HL-60 (cell line): ENCODE results near the gene HPS3.

Experiments used
- GABPA ChIP-seq: IDR thresholded peaks from 2 replicates; pipeline ENCODE4 v1.6.1; 2012; ENCODE audit warnings: low read depth
- POLR2AphosphoS5 ChIP-seq: IDR thresholded peaks from 2 replicates; pipeline ENCODE4 v1.6.1; 2012; ENCODE audit warnings: low read depth
- TF ChIP-seq, protein P1 (sequence below): IDR thresholded peaks from one replicate; pipeline ENCODE4 v1.5.1; 2011; ENCODE audit warnings: low read length, control low read depth, inconsistent platforms; ENCODE audit not compliant: insufficient read depth
- TF ChIP-seq, protein P2 (sequence below): IDR thresholded peaks from 2 replicates; pipeline ENCODE4 v1.6.1; 2012; ENCODE audit warnings: low read depth; ENCODE audit not compliant: insufficient replicate concordance

DNA sequence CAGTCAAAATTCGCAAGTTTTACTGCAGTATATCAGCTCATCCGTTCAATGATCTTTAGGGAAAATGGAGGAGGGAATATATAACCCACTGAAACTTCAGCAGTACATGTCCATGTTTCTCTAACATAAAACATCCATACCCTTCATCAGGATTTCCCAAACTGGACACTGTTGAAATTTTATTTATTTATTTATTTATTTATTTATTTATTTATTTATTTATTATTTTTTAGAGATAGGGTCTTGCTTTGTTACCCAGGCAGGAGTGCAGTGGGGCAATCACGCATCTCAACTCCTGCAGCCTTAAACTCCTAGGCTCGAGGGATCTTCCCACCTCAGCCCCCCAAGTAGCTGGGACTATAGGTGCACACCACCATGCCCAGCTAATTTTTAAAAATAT lies 28.3 kb upstream of the HPS3 start:
- TF ChIP-seq, protein P1, sequence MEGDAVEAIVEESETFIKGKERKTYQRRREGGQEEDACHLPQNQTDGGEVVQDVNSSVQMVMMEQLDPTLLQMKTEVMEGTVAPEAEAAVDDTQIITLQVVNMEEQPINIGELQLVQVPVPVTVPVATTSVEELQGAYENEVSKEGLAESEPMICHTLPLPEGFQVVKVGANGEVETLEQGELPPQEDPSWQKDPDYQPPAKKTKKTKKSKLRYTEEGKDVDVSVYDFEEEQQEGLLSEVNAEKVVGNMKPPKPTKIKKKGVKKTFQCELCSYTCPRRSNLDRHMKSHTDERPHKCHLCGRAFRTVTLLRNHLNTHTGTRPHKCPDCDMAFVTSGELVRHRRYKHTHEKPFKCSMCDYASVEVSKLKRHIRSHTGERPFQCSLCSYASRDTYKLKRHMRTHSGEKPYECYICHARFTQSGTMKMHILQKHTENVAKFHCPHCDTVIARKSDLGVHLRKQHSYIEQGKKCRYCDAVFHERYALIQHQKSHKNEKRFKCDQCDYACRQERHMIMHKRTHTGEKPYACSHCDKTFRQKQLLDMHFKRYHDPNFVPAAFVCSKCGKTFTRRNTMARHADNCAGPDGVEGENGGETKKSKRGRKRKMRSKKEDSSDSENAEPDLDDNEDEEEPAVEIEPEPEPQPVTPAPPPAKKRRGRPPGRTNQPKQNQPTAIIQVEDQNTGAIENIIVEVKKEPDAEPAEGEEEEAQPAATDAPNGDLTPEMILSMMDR = no peak
- TF ChIP-seq GABPA = no peak
- TF ChIP-seq, protein P2, sequence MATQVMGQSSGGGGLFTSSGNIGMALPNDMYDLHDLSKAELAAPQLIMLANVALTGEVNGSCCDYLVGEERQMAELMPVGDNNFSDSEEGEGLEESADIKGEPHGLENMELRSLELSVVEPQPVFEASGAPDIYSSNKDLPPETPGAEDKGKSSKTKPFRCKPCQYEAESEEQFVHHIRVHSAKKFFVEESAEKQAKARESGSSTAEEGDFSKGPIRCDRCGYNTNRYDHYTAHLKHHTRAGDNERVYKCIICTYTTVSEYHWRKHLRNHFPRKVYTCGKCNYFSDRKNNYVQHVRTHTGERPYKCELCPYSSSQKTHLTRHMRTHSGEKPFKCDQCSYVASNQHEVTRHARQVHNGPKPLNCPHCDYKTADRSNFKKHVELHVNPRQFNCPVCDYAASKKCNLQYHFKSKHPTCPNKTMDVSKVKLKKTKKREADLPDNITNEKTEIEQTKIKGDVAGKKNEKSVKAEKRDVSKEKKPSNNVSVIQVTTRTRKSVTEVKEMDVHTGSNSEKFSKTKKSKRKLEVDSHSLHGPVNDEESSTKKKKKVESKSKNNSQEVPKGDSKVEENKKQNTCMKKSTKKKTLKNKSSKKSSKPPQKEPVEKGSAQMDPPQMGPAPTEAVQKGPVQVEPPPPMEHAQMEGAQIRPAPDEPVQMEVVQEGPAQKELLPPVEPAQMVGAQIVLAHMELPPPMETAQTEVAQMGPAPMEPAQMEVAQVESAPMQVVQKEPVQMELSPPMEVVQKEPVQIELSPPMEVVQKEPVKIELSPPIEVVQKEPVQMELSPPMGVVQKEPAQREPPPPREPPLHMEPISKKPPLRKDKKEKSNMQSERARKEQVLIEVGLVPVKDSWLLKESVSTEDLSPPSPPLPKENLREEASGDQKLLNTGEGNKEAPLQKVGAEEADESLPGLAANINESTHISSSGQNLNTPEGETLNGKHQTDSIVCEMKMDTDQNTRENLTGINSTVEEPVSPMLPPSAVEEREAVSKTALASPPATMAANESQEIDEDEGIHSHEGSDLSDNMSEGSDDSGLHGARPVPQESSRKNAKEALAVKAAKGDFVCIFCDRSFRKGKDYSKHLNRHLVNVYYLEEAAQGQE = no peak
- no peak for TF ChIP-seq POLR2AphosphoS5
